OCI-LY1 (cell line): Measurements from ENCODE around the gene NDUFS8.

Source experiments
- CTCF ChIP-seq: fragments of 200-600 bp; sonication (generic), shearing (Covaris generic); IDR thresholded peaks from 2 replicates; pipeline ENCODE4 v1.5.1; 2017; ENCODE audit warnings: mild to moderate bottlenecking, antibody characterized with exemption, low read length, moderate library complexity, mixed read lengths
- EZH2 ChIP-seq: fragments of 200-600 bp; sonication (generic), shearing (Covaris generic); IDR thresholded peaks from 2 replicates; pipeline ENCODE4 v1.8.0; 2017; ENCODE audit warnings: borderline replicate concordance, mixed run types, mild to moderate bottlenecking, antibody characterized with exemption, low read length, moderate library complexity, mixed read lengths

- TF ChIP-seq CTCF = no peak
- no peak for TF ChIP-seq EZH2
Observed at GRCh38 chr11:68051191-68052136, 21.0 kb downstream of the NDUFS8 start.
